Dendritic cell treated with granulocyte-macrophage colony-stimulating factor and Interleukin-4, amounts not matched to agents 40 ng/mL and 50 ng/mL, for 4 days (primary cell): ENCODE measurements around the gene ASIP.
"Not testable (repeated sequence)": the region's sequence is repeated elsewhere in the genome, so short reads cannot be mapped to it uniquely, and the experiment has no call there.

ENCODE experiments used
- H3K27ac Mint-ChIP-seq: one replicate; pipeline ENCODE4 v1.8.0; 2022; ENCODE audit warnings: mild to moderate bottlenecking, mixed read lengths
- H3K27me3 Mint-ChIP-seq: one replicate; pipeline ENCODE4 v1.8.0; 2022; ENCODE audit warnings: mild to moderate bottlenecking, mixed read lengths
- H3K36me3 Mint-ChIP-seq: one replicate; pipeline ENCODE4 v1.8.0; 2022; ENCODE audit warnings: low read depth, mixed read lengths
- H3K4me1 Mint-ChIP-seq: one replicate; pipeline ENCODE4 v1.8.0; 2022; ENCODE audit warnings: low read depth, mixed read lengths
- H3K4me3 Mint-ChIP-seq: one replicate; pipeline ENCODE4 v1.8.0; 2022; ENCODE audit warnings: mild to moderate bottlenecking, moderate library complexity, mixed read lengths
- H3K9me3 Mint-ChIP-seq: one replicate; pipeline ENCODE4 v1.8.0; 2022; ENCODE audit warnings: mixed read lengths
- intact Hi-C: fragments of 100-400 bp; cut with micrococcal nuclease; formaldehyde crosslinking; loops from one replicate; pipeline ENCODE4 v1.15.0; 2022

The ASIP gene

DNA sequence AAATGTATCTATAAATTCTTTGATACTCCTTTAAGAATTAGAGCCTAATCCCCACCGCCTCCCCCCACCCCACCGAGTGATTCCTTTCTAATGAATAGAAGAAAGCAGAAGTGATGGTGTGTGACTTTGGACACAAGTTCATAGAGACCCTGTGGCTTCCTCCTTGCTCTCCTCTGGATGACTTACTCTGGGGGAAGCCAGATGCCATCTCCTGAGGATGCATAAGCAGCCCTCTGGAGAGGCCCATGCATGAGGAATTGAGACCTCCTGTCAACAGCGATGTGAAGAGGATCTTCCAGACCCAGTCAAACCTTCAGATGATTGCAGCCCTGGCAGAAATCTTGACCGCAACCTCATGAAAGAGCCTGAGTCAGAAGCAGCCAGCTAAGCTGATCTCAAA is 40.8 kb downstream of the ASIP start:
- peaks cover 33% of the 10 kb centered on the region for H3K4me1 Mint-ChIP-seq
- peak overlapping the region; percentile 44 for H3K27ac Mint-ChIP-seq
- H3K4me3 Mint-ChIP-seq = no peak overlapping the region
- intact Hi-C loops = no loop called here
- H3K36me3 Mint-ChIP-seq = peaks cover 100% of the 10 kb centered on the region
- no peaks in the 10 kb centered on the region for H3K9me3 Mint-ChIP-seq
- H3K27me3 Mint-ChIP-seq = no peaks in the 10 kb centered on the region

DNA sequence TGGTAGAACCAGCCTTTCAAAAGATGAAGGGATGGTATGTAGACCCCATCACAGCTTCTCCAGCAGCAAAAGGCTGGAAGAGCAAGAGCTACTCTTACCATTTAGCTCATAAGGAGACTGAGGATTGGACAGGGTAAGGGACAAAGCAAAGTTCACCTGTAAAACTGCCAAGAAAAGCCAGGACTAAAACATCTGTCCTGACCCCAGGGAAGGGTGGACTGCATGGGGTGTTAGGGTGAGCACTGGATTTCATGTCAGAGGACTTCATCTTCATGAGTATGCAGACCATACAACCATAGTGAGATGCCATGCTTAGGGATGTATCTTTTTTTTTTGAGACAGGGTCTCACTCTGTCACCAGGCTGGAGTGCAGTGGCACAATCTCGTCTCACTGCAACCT is 42.6 kb downstream of the ASIP start:
- no peak overlapping the region for H3K4me3 Mint-ChIP-seq
- peaks cover 33% of the 10 kb centered on the region for H3K4me1 Mint-ChIP-seq
- no peaks in the 10 kb centered on the region for H3K27me3 Mint-ChIP-seq
- no peak overlapping the region for H3K27ac Mint-ChIP-seq
- no peaks in the 10 kb centered on the region for H3K9me3 Mint-ChIP-seq
- peaks cover 100% of the 10 kb centered on the region for H3K36me3 Mint-ChIP-seq
- intact Hi-C loops = no loop called here

DNA sequence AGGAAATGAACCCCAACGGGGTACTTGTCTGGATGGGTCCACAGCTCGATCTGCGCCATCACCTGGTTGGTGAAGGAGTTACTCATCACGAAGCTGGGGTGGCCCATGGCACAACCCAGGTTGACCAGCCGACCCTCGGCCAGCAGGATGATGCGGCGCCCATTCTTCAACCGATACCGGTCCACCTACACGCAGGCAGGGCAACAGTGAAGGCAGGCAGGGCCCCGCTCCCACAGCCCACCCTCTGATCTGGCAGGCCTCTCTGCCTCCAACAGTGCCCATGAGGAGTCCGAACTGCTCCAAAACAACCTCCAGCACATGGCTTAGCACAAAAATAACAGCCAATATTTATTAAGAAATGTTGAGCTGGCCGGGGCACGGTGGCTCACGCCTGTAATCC is 44.2 kb downstream of the ASIP start:
- intact Hi-C loops = no loop called here
- peaks cover 31% of the 10 kb centered on the region for H3K4me1 Mint-ChIP-seq
- H3K9me3 Mint-ChIP-seq = no peaks in the 10 kb centered on the region
- peaks cover 100% of the 10 kb centered on the region for H3K36me3 Mint-ChIP-seq
- no peak overlapping the region for H3K27ac Mint-ChIP-seq
- no peaks in the 10 kb centered on the region for H3K27me3 Mint-ChIP-seq
- no peak overlapping the region for H3K4me3 Mint-ChIP-seq

DNA sequence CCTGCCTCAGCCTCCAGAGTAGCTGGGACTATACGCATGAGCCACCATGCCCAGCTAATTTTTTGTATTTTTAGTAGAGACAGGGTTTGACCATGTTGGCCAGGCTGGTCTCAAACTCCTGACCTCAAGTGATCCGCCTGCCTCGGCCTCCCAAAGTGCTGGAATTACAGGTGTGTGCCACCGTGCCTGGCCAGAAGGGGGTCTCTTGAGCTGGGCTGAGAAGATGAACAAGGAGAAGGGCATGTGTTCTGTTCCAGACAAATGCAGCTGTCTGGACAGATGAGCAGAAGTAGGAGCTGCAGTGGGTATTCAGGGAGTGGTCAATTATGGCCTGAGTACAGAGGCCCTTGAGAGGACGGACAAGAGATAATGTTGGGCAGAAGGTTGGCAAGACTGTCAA is 46.3 kb downstream of the ASIP start:
- Mint-ChIP-seq H3K36me3 (peaks cover 100% of the 10 kb centered on the region), H3K4me1 (peaks cover 19% of the 10 kb centered on the region)

DNA sequence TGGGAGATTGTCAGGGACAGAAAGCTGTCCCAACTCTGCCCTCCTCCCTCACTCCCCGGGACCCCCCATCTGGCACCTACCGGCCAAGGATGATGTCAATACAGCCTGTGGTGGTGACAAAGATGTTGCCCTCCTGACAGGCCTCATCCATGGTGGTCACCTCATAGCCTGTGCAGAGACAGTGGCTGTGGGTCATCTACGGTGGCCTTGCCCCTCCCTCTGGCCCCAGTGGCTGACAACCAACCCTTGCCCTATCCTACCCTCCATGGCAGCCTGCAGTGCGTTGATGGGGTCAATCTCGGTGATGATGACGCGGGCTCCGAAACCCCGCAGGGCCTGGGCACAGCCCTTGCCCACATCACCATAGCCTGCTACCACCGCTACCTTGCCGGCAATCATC is 49.2 kb downstream of the ASIP start:
- peak overlapping the region; percentile 5 for H3K27ac Mint-ChIP-seq
- no peak overlapping the region for H3K4me3 Mint-ChIP-seq
- peaks cover 34% of the 10 kb centered on the region for H3K4me1 Mint-ChIP-seq
- no peaks in the 10 kb centered on the region for H3K9me3 Mint-ChIP-seq
- H3K36me3 Mint-ChIP-seq = peaks cover 100% of the 10 kb centered on the region
- no peaks in the 10 kb centered on the region for H3K27me3 Mint-ChIP-seq
- intact Hi-C loops = no loop called here

More for the DNA sequence above, 46.3 kb downstream of the ASIP start:
- peak overlapping the region; percentile 2 for H3K27ac Mint-ChIP-seq
- H3K9me3 Mint-ChIP-seq, H3K27me3 Mint-ChIP-seq, intact Hi-C loops, H3K4me3 Mint-ChIP-seq: not testable (repeated sequence)

DNA sequence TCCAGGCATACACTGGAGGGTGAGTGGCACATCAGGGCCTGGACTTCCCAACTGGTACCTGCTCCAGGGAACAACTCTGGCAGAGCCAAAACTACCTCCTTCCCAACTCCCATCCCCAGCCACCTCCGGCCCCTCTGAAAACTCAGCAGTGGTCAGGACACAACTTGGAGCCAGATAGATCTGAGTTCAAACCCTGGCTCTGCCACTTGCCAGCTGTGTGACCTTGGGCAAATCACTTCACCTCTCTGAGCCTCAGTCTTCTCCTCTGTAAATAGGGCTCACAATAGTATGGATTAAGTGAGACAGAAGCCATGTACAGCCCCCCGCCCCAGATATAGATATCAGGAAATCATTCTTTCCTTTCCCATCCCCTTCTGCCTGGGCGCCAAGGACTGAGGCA is 51.3 kb downstream of the ASIP start:
- H3K27ac Mint-ChIP-seq = peak overlapping the region; percentile 85
- intact Hi-C loops = no loop called here
- H3K9me3 Mint-ChIP-seq = no peaks in the 10 kb centered on the region
- H3K4me3 Mint-ChIP-seq = no peak overlapping the region
- H3K36me3 Mint-ChIP-seq = peaks cover 96% of the 10 kb centered on the region
- no peaks in the 10 kb centered on the region for H3K27me3 Mint-ChIP-seq
- H3K4me1 Mint-ChIP-seq = peaks cover 54% of the 10 kb centered on the region

DNA sequence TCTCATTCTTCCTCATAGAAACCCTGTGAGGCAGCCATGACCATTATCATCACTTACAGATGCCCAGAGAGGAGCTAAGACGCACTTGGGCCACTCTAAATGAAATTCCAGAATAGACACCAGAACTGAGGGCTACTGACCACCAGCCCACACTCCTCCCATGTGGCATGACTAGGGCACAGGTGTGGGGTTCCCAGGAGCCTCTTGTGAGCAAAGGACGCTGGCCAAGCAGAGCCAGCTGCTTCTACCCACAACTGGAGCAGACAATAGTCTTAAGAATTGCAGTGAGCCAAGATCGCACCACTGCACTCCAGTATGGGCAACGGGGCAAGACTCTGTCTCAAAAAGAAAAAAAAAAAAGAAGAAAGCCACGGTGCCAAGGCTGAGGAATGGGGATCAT is 51.9 kb downstream of the ASIP start:
- H3K9me3 Mint-ChIP-seq = no peaks in the 10 kb centered on the region
- peaks cover 94% of the 10 kb centered on the region for H3K36me3 Mint-ChIP-seq
- peaks cover 58% of the 10 kb centered on the region for H3K4me1 Mint-ChIP-seq
- intact Hi-C loops = no loop called here
- no peaks in the 10 kb centered on the region for H3K27me3 Mint-ChIP-seq
- peak overlapping the region; percentile 85 for H3K27ac Mint-ChIP-seq
- H3K4me3 Mint-ChIP-seq = no peak overlapping the region

DNA sequence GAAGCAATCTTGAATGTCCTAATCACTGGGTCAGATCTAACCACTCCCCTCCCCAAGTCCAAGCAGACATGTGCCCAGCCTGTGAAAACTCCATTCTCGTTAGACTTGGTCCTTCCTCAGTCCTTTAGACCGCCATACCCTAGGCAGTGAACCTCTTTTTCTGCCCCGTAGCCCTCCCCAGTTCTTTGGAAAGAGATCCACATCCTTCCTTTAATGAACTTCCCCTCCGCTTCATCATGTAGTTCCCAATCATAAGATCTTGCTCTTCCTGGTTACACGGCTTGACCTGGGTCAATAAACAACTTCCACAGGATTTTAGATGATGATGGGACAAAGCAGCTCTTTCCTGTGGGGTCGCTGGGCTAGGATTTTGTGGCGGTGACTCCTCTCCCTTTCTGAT is 52.4 kb downstream of the ASIP start:
- H3K4me1 Mint-ChIP-seq = peaks cover 58% of the 10 kb centered on the region
- no peaks in the 10 kb centered on the region for H3K9me3 Mint-ChIP-seq
- H3K4me3 Mint-ChIP-seq = peak overlapping the region; percentile 28

DNA sequence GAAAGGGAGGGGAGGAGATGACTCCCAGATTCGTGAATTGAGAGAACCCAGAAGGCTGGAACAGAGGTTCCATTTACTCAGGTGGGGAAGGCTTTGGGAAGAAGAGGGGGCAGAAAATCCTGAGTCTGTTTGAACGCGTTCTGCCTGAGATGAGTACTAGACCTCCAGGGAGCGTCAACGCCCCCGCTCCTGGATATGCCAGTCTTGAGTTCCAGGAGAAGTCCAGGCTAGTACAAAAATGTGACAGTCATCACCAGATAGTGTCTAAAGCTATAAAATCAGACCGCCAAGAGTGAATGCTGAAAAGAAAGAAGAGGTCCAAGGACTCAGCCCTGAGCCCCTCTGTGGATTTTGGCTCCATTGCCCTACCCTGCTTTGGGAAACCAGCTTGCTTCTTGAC is 53.3 kb downstream of the ASIP start:
- H3K9me3 Mint-ChIP-seq = no peaks in the 10 kb centered on the region
- peaks cover 79% of the 10 kb centered on the region for H3K36me3 Mint-ChIP-seq
- H3K4me3 Mint-ChIP-seq = no peak overlapping the region
- H3K27me3 Mint-ChIP-seq = no peaks in the 10 kb centered on the region
- peaks cover 58% of the 10 kb centered on the region for H3K4me1 Mint-ChIP-seq
- intact Hi-C loops = no loop called here
- peak overlapping the region; percentile 85 for H3K27ac Mint-ChIP-seq

More for the DNA sequence above, 52.4 kb downstream of the ASIP start:
- intact Hi-C loops = no loop called here
- Mint-ChIP-seq H3K27me3 (no peaks in the 10 kb centered on the region), H3K36me3 (peaks cover 89% of the 10 kb centered on the region), H3K27ac (peak overlapping the region; percentile 85)

DNA sequence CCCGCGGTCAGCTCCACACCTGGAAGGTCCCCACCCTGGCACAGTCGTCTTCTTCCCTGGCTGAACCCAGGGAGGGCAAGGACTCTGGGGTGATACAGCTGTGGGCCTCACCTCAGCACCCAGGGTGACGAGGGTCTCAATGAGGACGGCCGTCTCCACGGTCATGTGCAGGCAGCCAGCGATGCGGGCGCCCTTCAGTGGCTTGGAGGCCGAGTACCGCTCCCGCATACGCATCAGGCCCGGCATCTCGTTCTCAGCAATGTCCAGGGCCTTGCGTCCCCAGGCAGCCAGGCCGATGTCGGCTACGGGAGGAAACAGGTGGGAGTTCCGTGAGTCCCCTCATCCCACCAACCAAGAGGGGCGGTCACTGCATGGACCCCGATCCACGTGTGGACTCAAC is 54.1 kb downstream of the ASIP start:
- Mint-ChIP-seq H3K27me3 (no peaks in the 10 kb centered on the region), H3K4me1 (peaks cover 58% of the 10 kb centered on the region), H3K27ac (no peak overlapping the region), H3K36me3 (peaks cover 72% of the 10 kb centered on the region), H3K4me3 (no peak overlapping the region), H3K9me3 (no peaks in the 10 kb centered on the region)
- intact Hi-C loops = no loop called here

DNA sequence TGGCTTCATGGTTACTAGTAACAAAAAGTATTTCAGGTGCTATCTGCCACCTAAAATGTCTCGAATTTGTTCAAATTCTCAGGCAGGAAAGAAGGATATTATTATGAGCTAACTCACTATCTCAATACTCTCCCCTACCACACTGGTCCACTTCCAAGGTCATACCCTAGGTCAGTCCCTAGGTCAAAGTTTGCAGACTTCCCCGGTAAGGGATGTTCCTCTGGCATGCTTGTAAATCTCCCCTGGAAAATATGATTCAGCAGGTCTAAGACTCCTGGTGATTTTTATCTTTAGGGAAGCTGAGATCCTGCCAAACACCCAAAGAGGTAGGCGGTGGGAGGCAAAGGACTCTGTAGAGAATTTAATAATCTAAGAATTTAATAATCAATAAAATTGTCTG is 55.2 kb downstream of the ASIP start:
- Mint-ChIP-seq H3K4me3 (no peak overlapping the region), H3K4me1 (peaks cover 57% of the 10 kb centered on the region), H3K27ac (no peak overlapping the region), H3K9me3 (no peaks in the 10 kb centered on the region), H3K27me3 (no peaks in the 10 kb centered on the region), H3K36me3 (peaks cover 60% of the 10 kb centered on the region)
- intact Hi-C loops = no loop called here

DNA sequence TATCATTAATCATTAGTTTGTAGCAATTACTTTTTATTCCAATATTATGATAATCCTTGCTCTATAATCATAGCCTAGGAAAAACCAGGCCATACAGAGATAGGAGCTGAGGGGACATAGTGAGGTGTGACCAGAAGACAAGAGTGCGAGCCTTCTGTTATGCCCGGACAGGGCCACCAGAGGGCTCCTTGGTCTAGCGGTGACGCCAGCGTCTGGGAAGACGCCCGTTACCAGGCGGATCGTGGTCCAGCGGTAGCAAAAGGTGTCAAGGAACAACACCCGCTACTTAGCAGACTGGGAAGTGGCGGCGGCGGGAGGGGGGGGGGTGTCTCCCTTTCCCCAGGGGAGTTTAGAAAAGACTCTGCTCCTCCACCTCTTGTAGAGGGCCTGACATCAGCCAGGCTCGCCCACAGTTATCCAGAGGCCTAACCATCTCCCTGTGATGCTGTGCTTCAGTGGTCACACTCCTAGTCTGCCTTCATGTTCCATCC is 57.1 kb downstream of the ASIP start:
- H3K27ac Mint-ChIP-seq, H3K9me3 Mint-ChIP-seq, H3K27me3 Mint-ChIP-seq, intact Hi-C loops, H3K4me3 Mint-ChIP-seq: not testable (repeated sequence)
- Mint-ChIP-seq H3K4me1 (peaks cover 43% of the 10 kb centered on the region), H3K36me3 (peaks cover 48% of the 10 kb centered on the region)

DNA sequence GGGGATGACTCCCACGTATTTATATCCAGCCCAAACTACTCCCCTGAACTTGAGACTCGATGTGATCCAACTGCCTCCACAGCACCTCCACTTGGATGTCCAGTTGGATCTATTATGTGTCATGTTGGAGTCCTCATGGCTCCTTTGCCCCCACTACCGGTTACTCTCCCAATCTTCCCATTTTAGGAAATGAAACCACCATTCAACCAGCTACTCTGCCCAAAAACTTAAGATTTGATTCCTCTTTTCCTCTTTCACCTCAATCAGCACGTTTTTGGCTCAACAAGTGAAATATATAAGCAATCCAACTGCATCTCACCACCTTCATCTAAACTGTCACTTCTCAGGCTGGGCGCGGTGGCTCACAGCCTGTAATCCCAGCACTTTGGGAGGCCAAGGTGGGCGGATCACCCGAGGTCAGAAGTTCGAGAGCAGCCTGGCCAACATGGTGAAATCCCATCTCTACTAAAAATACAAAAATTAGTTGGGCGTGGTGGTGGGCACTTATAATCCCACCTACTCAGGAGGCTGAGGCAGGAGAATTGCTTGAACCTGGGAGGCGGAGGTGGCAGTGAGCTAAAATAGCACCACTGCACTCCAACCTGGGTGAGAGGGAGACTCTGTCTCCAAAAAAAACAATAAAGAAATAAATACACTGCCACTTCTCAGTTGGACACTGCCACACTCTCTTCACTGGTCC is 58.5 kb downstream of the ASIP start:
- intact Hi-C loops = no loop called here
- H3K36me3 Mint-ChIP-seq = peaks cover 34% of the 10 kb centered on the region
- no peaks in the 10 kb centered on the region for H3K9me3 Mint-ChIP-seq
- H3K4me3 Mint-ChIP-seq = no peak overlapping the region
- no peaks in the 10 kb centered on the region for H3K27me3 Mint-ChIP-seq
- peaks cover 29% of the 10 kb centered on the region for H3K4me1 Mint-ChIP-seq
- H3K27ac Mint-ChIP-seq = no peak overlapping the region

DNA sequence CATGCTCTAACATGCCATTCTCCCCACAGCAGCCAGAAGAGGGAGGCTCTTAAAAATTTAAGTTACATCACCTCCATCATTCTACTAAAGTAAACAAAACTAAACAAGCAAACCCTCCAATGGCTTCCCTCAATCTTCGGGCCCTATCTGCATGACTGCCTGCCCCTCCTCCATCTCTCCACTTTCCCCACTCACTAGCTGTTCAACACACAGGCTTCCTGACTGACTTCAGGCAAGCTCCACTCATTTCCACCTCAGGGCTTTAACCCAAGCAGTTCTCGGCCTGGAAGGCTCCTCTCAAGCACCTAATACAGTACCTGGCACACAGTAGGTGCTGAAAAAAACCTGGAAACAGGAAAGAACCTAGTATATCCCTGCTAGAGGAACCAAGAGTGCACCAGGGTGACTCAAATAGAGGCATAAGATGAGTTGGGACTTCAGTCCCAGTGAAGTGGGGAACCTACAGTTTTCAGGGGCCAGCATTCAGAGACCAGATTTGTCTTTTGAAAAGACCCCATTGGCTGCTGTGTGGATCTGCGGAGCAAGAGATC is 59.1 kb downstream of the ASIP start:
- no peak overlapping the region for H3K4me3 Mint-ChIP-seq
- no peaks in the 10 kb centered on the region for H3K9me3 Mint-ChIP-seq
- H3K36me3 Mint-ChIP-seq = peaks cover 28% of the 10 kb centered on the region
- intact Hi-C loops = no loop called here
- no peaks in the 10 kb centered on the region for H3K27me3 Mint-ChIP-seq
- H3K4me1 Mint-ChIP-seq = peaks cover 28% of the 10 kb centered on the region
- H3K27ac Mint-ChIP-seq = no peak overlapping the region
